ENCODE measurements around the gene TNFSF18.

The TNFSF18 gene

DNA sequence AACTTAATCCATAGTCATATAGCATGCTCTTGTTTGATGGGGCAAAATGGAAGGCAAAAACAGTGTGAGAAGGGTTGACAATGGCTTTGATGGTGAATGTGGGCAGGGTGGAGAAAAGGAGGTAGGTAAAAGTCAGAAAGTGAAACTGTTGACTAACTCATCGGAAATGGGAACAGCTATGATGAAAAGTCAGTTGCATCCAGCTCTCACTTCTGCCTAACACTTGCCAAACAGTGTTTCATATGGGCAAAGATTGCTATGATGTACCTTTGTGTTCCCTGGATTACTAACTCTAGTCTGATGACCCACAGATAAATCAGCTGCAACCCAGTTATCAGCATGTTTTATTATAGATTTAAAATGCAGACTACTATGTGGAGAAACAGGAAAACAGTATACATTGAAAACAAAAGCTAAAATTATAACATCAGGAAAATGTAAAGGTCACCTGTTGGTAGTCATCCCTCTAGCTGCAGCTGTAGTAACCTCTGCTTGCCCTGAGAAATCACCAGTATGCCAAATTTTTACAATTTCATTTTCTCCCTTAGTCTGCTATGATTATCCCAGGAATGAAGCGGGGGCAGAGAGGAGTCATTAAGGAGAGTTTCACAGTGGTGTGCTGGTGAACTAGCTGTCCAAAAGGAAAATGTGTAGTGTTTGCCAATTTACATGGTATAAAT, 11.7 kb downstream of the TNFSF18 start:
- no peak for DNase-seq

DNA sequence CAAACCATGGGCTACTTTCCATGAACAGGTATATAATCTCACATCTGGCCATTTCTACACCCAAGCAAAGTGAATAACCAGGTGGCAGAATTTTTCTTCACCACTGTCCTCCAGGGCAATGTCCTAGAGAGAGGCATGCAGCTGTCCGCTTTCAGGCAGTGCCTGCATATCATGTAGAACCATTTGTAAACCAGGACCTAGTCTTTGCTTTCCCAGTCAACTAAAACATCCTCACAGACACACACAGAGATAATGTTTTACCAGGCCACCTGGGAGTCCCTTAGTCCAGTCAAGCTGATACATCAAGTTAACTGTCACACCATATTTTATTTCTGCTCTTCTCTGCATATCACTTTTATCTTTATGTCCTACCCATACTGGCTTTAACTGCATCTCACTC, 26.2 kb downstream of the TNFSF18 start:
- no peak for DNase-seq

DNA sequence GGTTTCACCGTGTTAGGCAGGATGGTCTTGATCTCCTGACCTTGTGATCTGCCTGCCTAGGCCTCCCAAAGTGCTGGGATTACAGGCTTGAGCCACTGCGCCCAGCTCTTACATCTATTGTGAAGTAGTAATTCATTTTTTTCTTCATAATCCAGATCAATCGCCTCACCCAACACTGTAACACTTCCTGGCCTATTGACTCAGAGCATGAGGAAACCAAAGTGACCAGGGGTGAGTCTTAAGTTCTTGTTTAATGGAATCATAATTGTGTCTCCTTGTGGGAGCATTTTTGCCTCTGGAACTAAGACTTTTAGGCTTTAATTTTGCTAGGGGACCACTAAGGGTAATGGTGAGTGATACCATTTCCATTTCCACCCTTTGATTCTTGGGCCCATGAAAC, 27.4 kb downstream of the TNFSF18 start:
- no peak for DNase-seq

DNA sequence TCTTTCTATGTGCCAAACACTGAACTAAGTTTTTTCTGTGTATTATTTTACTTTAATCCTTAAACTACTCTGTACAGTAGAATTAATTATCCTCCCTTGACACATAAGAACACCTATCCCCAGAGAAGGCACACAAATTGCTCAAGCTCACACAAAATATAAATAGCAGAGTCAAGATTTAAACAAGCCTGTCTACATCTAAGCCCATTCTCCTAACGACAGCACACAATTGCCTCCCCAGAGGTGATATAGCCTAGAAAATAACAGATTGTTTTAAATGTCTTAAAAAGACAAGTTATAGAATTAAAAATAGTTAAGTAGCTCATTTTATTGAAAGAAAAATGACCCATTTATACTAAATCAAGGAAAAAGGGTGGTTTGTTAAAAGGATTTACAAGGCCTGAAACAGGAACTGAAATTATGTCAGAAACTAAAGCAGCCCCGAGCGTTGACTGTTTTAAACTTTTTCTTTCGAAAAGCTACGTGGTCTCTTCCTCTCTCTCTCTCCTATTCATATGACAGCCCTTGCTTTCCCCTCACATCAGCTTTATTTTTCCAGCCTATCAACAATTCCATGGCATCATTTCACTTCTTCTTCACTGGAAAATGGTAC, 30.5 kb downstream of the TNFSF18 start:
- no peak for DNase-seq

DNA sequence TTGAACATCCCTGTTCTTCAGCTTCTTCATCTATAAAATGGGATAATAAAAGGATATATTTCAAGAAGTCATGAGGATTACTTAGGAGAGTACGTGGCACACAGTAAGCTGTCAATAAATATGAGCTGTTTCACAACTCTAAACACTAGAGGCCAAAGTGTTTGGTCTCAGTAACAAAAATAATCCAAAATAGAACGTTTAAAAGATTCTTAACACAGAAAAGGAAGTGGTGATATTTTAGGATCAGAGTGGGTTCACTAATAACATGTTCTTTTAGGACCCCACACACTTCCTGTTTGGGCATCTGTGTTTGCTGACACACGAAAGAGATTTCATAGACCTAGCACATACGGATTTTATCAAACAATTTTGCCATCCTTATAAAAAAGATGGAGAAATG, 32.9 kb downstream of the TNFSF18 start:
- DNase-seq = no peak

DNA sequence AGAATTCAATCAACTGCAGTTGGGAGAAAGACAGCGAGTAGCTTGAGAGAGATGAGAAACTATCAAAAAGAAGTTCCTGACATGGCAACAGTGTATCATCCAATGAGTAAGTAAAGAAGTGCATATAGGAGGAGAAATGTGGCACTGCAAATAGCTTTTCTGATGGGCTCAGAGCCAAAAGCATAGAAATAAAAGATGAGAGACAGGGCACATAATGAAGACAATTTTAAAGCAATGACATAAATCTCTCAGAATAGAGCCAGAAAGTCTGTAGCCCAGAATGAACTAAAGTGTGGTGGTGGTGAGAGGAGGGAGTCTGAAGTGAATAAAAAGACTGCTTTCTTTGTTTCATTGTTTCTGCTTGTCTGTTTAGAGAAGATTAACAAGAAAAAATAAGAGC, 34.3 kb downstream of the TNFSF18 start:
- no peak for DNase-seq

DNA sequence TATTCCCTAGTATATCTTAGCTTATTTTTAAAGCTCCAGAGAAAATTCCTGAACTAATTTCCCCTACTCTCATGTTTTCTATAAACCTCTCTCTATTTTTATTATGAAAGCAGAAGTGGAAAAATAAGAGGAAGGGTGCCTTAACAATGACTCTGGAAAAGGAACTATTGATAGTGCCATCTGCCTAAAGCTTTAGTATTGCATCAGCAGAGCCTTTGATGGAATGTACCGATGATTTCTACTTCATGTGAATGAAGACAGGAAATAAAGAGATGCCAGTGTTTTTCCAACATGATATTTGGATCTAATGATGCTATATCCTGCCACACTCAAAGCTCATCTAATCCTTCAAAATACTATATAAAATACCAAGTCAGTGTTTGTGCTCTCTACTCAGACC, 35.1 kb downstream of the TNFSF18 start:
- no peak for DNase-seq

DNA sequence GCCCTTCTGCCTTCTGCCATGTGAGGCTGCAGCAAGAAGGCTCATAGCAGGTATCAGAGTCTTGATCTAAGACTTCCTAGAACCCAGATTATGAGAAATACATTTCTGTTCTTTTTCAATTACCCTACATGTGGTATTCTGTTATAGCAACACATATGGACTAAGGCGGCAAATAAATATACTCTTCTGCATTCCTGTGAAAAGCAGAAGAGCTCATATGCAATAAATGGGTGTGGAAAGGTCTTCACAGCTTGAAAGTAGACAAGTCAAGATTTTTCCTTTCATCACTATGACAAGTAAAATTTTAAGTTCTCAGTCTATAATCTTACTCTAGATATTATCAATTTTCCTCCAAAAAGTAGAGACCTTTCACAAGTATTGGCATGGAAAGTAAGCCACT, 36.6 kb downstream of the TNFSF18 start:
- DNase-seq = no peak

DNA sequence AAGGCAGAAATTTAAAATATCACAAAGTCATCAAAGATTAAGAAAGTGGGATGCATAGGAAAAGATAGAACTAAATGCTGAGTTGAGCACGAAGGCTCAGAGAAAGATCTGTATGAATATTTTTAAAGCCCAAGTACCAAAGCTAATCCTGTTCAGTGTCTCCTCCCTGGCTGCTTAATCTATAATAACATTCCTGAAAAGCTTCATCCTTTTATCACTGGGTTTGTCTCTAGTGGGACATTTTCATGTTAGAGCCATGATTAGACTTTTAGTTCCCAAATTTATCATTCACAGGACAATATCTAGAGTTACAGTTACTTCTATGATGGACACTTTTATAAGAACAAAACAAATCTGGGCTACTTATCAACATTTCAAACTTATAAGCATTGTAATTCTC, 38.6 kb downstream of the TNFSF18 start:
- DNase-seq = no peak

DNA sequence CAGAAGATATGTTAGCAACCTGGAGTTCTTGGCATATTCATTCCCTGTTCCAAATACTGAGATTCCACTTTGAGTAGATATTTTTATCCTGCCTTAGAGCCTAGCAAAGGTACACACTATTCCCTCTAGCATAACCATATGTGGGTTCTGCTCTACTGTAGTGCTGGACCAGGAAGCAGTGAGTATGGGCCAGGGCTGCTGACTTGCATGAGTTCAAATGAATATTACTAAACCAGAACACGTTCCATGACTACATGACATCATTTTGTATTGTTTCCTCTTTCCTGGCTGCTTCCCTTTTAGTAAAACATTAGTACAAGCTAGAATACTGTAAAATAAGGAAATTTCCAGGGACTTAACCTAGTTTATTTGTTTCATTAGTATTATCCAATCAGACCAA, 41.1 kb downstream of the TNFSF18 start:
- no peak for DNase-seq

DNA sequence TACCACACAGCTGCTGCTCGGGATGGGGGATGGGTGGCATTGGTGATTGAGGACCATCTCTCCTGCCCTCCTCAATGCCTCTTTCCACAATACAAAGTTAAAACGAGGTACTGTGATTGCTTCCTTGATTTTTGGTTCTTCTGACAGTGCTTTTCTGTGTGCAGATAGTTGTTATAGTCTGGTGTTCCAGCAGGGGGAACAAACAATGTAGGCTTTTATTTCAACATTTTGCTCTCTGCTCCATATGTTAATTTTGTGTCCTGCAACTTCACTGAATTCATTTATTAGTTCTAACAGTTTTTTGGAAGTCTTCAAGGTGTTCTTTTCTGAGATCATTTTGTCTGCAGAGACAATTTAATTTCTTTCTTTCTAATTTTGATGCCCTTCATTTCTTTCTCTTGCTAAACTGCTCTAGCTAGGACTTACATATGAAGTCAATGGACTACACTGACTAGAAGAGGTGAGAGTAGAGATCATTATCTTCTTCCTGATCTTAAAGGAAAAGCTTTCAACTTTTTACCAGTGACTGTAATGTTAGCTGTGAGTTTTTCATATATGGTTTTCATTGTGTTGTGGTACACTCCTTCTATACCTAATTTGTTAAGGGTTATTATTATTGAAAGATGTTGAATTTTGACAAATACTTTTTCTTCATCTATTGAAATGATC, 45.4 kb downstream of the TNFSF18 start:
- DNase-seq = no peak

DNA sequence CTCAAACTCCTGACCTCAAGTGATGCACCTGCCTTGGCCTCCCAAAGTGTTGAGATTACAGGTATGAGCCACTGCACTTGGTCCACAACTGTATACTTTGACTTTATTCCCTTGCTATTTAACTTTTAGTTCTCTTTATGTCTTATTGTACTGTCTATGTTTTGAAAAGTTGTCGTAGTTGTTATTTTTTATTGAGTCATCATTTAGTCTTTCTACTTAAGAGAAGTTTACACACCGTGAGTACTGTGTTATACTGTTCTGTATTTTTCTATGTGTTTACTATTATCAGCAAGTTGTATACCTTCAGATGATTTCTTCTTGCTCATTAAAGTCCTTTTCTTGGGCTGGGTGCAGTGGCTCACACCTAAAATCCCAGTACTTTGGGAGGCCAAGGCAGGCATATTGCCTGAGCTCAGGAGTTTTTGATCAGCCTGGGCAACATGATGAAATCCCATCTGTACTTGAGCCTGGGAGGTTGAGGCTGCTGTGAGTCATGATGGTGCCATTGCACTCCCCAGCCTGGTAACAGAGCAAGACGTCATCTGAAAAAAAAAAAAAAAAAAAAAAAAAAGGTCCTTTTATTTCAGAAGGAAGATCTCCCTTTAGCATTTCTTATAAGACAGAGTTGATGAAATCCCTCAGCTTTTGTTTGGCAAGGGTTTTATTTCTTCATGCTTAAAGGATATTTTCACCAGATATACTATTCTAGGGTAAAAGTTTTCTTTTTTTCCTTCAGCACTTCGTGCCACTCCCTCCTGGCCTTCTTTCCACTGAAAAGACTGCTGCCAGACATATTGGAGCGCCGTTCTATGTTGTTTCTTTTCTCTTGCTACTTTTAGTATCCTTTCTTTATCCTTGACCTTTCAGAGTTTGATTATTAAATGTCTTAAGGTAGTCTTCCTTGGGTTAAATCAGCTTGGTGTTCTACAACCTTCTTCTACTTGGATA, 47.6 kb downstream of the TNFSF18 start:
- no peak for DNase-seq

DNA sequence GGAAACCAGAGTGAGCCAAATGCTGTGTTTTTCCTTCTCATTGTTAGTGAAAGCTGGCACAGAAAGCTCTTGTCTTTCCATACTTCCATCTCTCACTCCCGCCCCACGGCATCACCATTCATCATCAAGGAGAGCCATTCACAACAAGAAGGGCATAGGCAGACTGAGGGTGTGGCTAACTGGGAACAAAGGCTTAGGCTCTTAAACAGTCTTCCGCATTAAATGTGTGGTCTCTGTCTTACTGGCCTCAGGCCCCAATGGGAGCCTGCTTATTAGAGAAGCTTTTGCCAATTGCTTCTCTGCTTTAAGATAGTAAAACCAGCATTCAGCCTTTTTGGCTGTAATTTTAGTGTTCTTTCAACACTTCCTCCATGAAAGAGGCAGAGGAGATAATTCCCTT, 51.4 kb downstream of the TNFSF18 start:
- no peak for DNase-seq

DNA sequence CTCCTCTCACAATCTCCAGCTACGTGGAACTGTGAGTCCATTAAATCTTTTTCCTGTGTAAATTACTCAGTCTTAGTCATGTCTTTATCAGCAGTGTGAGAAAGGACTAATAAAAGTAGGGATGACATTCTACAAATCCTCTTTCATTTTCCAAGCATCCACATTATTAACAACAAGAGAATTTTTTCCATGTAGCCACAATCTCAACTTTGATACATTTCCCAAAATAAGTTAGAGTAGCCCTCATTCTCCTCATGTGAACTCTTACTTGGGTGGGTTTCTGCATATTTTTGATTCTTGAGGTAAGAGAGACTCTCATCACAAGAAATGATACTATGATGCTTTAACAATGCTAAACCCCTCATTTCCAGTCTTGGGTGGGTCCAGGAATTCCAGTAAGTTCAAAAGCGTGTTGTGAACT, 52.8 kb downstream of the TNFSF18 start:
- no peak for DNase-seq

DNA sequence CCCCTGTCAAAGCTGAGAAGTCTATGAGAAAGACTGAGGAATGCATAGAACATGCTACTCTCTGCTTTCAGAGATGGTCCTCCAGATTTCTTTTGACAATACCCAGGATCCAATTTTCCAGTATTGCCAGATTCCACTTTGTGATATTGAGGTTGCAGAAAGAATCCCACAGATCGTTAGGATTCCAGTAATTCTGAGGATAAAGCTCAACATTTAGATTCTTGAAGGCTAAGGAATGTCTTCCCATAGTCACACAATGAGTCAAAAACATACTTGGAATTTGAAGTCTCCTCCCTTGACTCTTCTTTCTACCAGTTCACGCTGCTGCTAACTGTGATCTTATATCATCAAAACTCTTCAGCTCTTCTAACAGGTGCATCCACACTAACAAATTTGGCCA, 57.1 kb downstream of the TNFSF18 start:
- DNase-seq = no peak

DNA sequence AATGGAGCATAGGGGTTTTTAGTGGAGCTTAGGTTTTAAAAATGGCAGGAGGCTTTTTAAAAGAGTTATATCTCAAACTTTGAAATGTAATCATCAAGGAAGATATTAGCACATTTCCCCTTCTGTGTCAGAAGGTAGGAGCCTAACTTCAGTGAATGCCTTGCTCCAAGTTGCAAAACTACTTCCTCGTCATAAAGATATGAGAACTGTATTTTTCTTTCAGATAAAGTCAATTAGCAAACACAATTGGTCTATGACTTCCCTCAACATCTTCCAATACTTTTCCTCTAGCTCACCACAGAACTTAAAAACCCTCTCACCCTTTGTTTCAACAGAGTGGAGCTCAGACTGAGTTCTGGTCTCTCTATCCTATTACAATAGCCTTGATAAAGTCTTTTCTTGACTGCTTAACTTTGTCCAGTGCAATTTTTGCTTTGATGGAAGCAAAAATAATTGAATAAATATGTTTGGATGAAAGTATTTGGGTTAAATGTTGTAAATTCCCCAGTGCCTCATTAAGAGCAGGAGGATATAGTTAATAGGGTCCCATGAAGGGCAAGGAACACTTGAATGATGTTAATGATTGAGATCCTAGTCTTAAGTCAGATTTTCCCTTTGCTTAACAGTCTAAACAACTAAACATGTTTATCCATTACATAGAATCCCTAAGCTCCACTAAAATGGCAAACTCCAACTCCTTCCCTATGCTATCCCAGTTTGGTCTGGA, 58.9 kb downstream of the TNFSF18 start:
- DNase-seq = no peak

DNA sequence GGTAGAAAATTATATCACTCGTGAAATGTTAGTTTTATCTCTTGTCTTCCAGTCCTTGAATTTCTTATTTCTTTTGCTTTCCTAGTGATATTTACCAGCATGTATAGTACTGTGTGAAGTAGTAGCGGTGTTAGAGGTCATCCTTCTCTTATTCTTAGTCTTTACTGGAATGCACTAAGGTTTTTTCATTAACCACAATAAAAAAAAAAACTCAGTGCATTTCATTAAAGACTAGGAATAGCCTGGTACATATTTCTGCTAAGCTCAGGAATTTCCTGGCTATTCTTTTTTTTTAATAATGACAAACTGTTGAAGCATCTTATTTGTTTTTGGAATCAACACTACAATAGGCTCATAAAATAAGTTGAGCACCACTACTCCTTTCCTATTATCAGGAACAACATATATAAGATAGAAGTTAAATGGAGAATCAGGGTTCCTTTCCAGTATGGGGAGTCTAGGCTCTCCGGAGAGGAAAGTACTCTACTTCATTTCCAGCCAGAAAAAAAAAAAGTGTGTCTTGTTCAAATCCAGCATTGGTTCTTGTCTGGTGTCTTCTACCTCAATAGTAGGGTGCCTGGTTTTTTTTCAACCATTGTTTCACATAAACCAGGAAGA, 60.0 kb downstream of the TNFSF18 start:
- DNase-seq = no peak
